Tibial nerve (tissue), 3 donors: ENCODE results near the gene HLA-DPB1.

ENCODE experiments used
- POLR2A ChIP-seq, 2 donors: fragments of 450-650 bp; IDR thresholded peaks; one replicate each; pipeline ENCODE4 v1.6.1; 2017; ENCODE audit warnings: antibody characterized with exemption in 2 of 2, mild to moderate bottlenecking in 2 of 2, moderate library complexity in 2 of 2
- TF ChIP-seq, protein P1 (sequence below), 5 experiments: fragments of 200-600 bp in 3 of 5; fragments of 450-650 bp in 2 of 5; sonication (generic) in 3 of 5; IDR thresholded peaks; one replicate each; pipeline ENCODE4 v1.5.1; 2016 to 2019; ENCODE audit warnings: antibody characterized with exemption in 5 of 5, mild to moderate bottlenecking in 3 of 5, moderate library complexity in 2 of 5

DNA sequence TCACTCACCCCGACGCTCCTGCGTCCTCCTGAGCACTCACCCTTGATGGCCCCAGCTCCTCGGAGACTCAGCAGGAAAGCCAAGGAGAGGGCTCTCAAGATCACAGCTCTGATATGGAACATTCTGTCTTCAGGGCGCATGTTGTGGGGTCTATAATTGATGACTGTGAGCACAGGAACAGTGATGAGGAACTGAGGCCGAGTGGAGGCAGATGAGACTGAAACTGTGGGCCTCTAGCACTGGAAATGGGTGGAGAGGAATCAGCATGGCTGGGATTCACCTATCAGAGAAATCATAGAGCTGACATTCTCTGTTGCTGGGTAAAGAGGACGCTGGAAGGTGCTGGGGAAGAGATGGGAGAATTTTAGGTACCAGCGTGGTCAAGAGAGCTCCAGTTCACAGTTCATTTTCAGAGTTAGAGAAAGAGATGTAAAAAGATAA is 2.3 kb upstream of the HLA-DPB1 start, which contains the start of gene HLA-DPA1:
- TF ChIP-seq, protein P1, sequence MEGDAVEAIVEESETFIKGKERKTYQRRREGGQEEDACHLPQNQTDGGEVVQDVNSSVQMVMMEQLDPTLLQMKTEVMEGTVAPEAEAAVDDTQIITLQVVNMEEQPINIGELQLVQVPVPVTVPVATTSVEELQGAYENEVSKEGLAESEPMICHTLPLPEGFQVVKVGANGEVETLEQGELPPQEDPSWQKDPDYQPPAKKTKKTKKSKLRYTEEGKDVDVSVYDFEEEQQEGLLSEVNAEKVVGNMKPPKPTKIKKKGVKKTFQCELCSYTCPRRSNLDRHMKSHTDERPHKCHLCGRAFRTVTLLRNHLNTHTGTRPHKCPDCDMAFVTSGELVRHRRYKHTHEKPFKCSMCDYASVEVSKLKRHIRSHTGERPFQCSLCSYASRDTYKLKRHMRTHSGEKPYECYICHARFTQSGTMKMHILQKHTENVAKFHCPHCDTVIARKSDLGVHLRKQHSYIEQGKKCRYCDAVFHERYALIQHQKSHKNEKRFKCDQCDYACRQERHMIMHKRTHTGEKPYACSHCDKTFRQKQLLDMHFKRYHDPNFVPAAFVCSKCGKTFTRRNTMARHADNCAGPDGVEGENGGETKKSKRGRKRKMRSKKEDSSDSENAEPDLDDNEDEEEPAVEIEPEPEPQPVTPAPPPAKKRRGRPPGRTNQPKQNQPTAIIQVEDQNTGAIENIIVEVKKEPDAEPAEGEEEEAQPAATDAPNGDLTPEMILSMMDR (IDR thresholded peaks at IDR 0.05), result no peak
- TF ChIP-seq POLR2A (IDR thresholded peaks at IDR 0.05), result peak; percentile 60 to 64
